Transverse colon (tissue), 4 donors: ENCODE measurements around the gene MED20. TPM values are rescaled to one million over a fixed set of nuclear protein-coding genes. Genes with fewer than 3 reads are reported as not detected.
A peak's percentile ranks its signal among the peaks of the same experiment; 100 is the strongest.

Experiments used
- DNase-seq: peaks from one replicate; pipeline ENCODE4 v3.0.0-alpha.2; 2019
- H3K27ac ChIP-seq, 4 donors: fragments of 200-600 bp; sonication (generic); 2 replicates each; pipeline ENCODE4 v1.5.1; 2016 to 2018; ENCODE audit warnings: inconsistent platforms in 4 of 4
- H3K27me3 ChIP-seq: fragments of 200-600 bp; sonication (generic); 2 replicates; pipeline ENCODE4 v1.5.1; 2017; ENCODE audit warnings: inconsistent platforms
- H3K36me3 ChIP-seq, 4 donors: fragments of 200-600 bp; sonication (generic); 2 replicates each; pipeline ENCODE4 v1.5.1; 2017 to 2019; ENCODE audit warnings: inconsistent platforms in 4 of 4
- H3K4me1 ChIP-seq, 4 donors: fragments of 200-600 bp; sonication (generic); 2 replicates each; pipeline ENCODE4 v1.5.1; 2017 to 2020; ENCODE audit warnings: inconsistent platforms in 4 of 4
- H3K4me3 ChIP-seq, 4 donors: fragments of 200-600 bp; sonication (generic); 1 replicate in 1 of 4; 2 replicates in 3 of 4; pipeline versions ENCODE4 v1.5.1 to v1.6.1; 2017 to 2019; ENCODE audit warnings: inconsistent platforms in 4 of 4
- H3K9me3 ChIP-seq, 2 donors: fragments of 200-600 bp; sonication (generic); 2 replicates each; pipeline ENCODE4 v1.5.1; 2017 to 2019; ENCODE audit warnings: inconsistent platforms in 2 of 2
- CTCF ChIP-seq, 5 experiments: fragments of 200-600 bp in 3 of 5; fragments of 450-650 bp in 2 of 5; sonication (generic) in 3 of 5; IDR thresholded peaks; 1 replicate in 2 of 5; 2 replicates in 3 of 5; pipeline ENCODE4 v1.5.1; 2016 to 2017; ENCODE audit warnings: antibody characterized with exemption in 5 of 5, inconsistent platforms in 3 of 5, mild to moderate bottlenecking in 2 of 5, moderate library complexity in 1 of 5
- EP300 ChIP-seq: sonication (generic); formaldehyde crosslinking; IDR thresholded peaks from one replicate; pipeline ENCODE4 v1.6.1; 2017; ENCODE audit warnings: antibody characterized with exemption, low read depth
- POLR2A ChIP-seq: fragments of 450-650 bp; IDR thresholded peaks from one replicate; pipeline ENCODE4 v1.6.1; 2016; ENCODE audit warnings: antibody characterized with exemption, mild to moderate bottlenecking, moderate library complexity
- POLR2AphosphoS5 ChIP-seq, 3 donors: sonication (generic); formaldehyde crosslinking; IDR thresholded peaks; one replicate each; pipeline ENCODE4 v1.6.1; 2016; ENCODE audit warnings: antibody characterized with exemption in 3 of 3
- WGBS, 2 donors: methylation state at CpG; one replicate each; pipeline ENCODE4 v1.1.5; 2018; ENCODE audit warnings: low coverage in 1 of 2; 5-methylcytosine and 5-hydroxymethylcytosine counted together
- in situ Hi-C, 4 donors: fragments of 200-750 bp; cut with MboI; loops; one replicate each; pipeline versions ENCODE4 v1.15.0 to v1.15.1; 2017; ENCODE audit warnings: low sequenced_read_pairs in 3 of 4, low pct_ligation_motif_present in 1 of 4, low pct_unique_long_range_greater_than_20kb in 1 of 4
- intact Hi-C: fragments of 100-400 bp; cut with DNase I; formaldehyde crosslinking; loops from one replicate; pipeline ENCODE4 v1.15.1; 2023; ENCODE audit warnings: low total_unique reads
- total RNA-seq, 4 donors: library from RNA; depleted of rRNA; stranded (reverse); fragments of >200 nt; gene quantifications; one replicate each; pipeline ENCODE4 v1.1.0, GENCODE V29; 2016

The MED20 gene
- total RNA-seq, 4 donors from 2014 or later: 15.4 to 25.7 (median 18.5) TPM

DNA sequence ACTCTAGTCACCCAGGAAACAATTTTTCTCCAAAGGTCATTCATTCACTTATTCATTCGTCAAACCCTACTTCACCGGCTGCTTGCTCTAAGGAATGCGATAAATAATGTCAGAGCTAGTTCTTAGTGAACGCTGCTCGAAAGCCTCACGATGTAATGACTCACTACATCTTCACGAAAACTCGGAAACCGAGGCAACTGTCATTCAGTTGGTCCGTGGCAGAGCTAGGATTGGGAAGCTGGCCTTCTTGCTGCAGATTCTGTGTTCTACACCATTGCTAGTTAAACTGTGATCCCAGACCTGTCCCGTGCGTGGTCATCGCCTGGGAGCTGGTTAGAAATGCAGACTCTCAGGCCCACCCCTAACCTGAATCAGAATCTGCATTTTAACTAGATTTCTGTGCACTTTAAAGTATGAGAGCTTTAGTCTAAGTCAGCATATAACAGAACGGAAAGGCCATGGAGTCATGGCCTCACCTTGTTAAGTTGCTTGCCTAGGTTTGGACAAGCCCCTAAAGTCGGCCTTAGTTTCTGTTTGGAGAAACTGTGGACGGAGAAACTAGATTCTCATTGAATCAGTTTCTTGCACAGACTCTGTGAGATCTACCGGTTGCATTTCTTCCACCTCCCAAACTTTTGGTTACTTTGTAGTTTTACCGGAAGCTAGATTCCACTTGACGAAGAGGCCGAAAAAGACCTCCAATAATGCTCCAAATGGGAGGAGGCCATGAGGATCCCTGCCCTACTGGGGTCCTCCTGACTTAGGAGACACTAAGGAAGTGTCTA is 21.3 kb upstream of the MED20 start:
- intact Hi-C loops (no loop called here), in situ Hi-C loops (loop anchor here in 2 of 4 donors (10.0 to 25.0 kb wide), 2 partner anchors 103 to 270 kb away; partner anchors contain the start of gene MRPS10 (in 1 of the 2))
- TF ChIP-seq EP300 (no peak), POLR2A (no peak), CTCF (IDR thresholded peaks at IDR 0.05) (no peak), POLR2AphosphoS5 (IDR thresholded peaks at IDR 0.05) (no peak)
- WGBS, 2 donors: 37 to 75% methylated on average over 4 to 20 of the region's 20 CpGs
- Histone ChIP-seq H3K27ac (peak overlapping the region; percentile 84 to 95 (median 94)), H3K4me3 (peak overlapping the region; percentile 29 to 81 (median 77)), H3K27me3 (no peaks in the 10 kb centered on the region), H3K4me1 (peaks cover 29 to 39% (median 36%) of the 10 kb centered on the region in 4 donors), H3K9me3 (no peaks in the 10 kb centered on the region), H3K36me3 (no peaks in the 10 kb centered on the region)
- DNase-seq: no peak

DNA sequence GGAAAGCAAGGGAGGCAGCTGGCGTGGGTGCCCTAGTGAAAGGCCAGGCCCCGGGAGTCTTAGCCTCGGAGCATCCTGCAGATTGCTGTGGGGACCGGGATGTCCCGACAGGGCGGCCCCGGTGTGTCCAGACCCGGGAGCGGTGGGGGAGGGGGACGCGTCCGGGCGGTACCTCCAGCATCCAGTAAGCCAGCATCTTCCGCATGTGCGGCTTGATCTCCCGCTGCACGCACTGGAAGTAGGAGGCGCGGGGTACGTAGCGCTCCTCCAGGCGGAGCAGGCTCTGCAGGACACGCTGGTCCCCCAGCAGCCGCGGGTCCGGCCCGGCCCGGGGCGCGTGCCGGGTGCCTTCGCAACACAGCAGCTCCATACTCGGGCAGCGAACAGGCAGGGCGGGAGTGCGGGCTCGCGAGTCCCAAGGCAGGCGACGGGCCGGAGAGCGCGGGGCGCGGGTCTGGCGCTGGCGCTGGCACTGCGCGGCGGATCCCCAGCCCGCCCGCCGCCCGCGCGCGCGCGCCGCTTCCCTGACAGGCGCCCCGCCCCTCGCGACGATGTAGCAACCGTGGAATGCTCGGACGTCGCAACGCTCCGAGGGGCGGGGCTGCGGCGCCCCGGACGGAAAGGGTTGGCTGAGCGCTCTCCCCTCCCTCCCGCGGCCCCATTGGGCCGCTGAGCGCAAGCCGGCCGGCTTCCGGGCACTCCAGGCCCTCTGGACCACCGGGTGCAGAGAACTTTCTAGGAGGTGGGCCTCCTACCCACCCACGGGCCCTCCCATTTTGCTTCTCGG is 20.5 kb upstream of the MED20 start, which contains the start of gene CCND3:
Gene CCND3 (minus strand): TSS at position 529 of the 787 bp plus-strand sequence. CDS start 159 bp downstream, at position 370.
- intact Hi-C loops: no loop called here
- H3K4me3 ChIP-seq: peak within 1 kb of the TSS; percentile 75 to 84 (median 80)
- WGBS, 2 donors: 0% methylated on average over 40 of the region's 87 CpGs; no CpG with 5 or more reads in 1 of the 2 donors
- H3K4me1 ChIP-seq: peaks cover 29 to 47% (median 41%) of the 10 kb centered on the region in 4 donors
- H3K36me3 ChIP-seq: no peaks in the 10 kb centered on the region
- in situ Hi-C loops: loop anchor here in 2 of 4 donors (10.0 to 25.0 kb wide), 2 partner anchors 103 to 271 kb away; partner anchors contain the start of gene MRPS10 (in 1 of the 2)
- peak within 1 kb of the TSS; percentile 84 to 95 (median 94) for H3K27ac ChIP-seq
- TF ChIP-seq POLR2AphosphoS5 (IDR thresholded peaks at IDR 0.05) (peak; percentile 45 to 53 (median 53)), EP300 (no peak)
- DNase-seq: peak; percentile 93
- no peaks in the 10 kb centered on the region for H3K9me3 ChIP-seq
- H3K27me3 ChIP-seq: no peaks in the 10 kb centered on the region

DNA sequence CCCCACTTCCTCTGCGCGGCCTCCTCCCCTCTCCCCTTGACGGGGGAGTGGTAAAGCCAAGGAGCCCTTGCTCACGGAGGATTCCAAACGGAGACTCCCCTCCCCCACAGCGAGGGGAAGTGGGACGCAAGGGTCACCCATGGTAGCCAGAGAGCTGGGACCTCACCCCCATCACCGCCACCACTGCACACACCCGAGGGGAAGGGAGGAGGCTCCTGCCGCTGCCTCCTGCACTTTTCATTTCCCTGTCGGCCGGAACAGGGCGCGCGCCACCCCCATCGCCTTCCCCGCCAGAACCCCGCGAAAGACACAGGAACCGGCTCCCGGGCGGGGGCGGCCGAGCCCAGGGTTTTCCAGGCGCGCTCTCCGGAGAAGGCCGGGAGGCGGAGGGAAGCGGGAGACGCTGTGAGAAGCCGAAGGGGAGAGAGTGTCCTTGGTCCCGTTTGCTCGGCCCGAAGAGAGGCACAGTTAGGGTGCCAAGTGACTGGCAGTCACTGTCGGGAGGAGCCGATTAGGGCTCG is 19.9 kb upstream of the MED20 start:
- in situ Hi-C loops: loop anchor here in 2 of 4 donors (10.0 to 25.0 kb wide), 2 partner anchors 104 to 271 kb away; partner anchors contain the start of gene MRPS10 (in 1 of the 2)
- Histone ChIP-seq H3K4me1 (peaks cover 29 to 54% (median 44%) of the 10 kb centered on the region in 4 donors), H3K9me3 (no peaks in the 10 kb centered on the region)

More for the DNA sequence above, 19.9 kb upstream of the MED20 start:
- H3K4me3 ChIP-seq: peak overlapping the region; percentile 75 to 84 (median 80)
- 0% methylated on average over 33 of the region's 38 CpGs; no CpG with 5 or more reads in 1 of the 2 donors for whole genome bisulfite sequencing, 2 donors
- TF ChIP-seq POLR2A: no peak
- TF ChIP-seq EP300: no peak
- TF ChIP-seq CTCF (IDR thresholded peaks at IDR 0.05): peak in 1 of 5 experiments; percentile 4
- TF ChIP-seq POLR2AphosphoS5 (IDR thresholded peaks at IDR 0.05): no peak
- peaks cover 0 to 2% (median under 1%) of the 10 kb centered on the region in 4 donors for H3K36me3 ChIP-seq
- peak; percentile 54 for DNase-seq
- no peaks in the 10 kb centered on the region for H3K27me3 ChIP-seq
- intact Hi-C loops: no loop called here
- peak overlapping the region; percentile 84 to 95 (median 94) for H3K27ac ChIP-seq
